Measurements from ENCODE around the gene RPS8. TPM values are rescaled to one million over a fixed set of nuclear protein-coding genes. Genes with fewer than 3 reads are reported as not detected.

The RPS8 gene
- total and polyA plus RNA-seq, 2 of the 8 experiments (the other 6 are each of a cell fraction or from before 2014, with no cell fraction given): 2,261 to 2,407 TPM

GRCh38 chr1:44739307-44740178 is 35.8 kb upstream of the RPS8 start, which contains the start of gene KIF2C (continued):
- no peak for TF ChIP-seq ATF2 (IDR thresholded peaks at IDR 0.05; ENCODE audit: low read length)
- TF ChIP-seq SUZ12 (IDR thresholded peaks at IDR 0.05; ENCODE audit: low read length): no peak
- TF ChIP-seq RAD21 (IDR thresholded peaks at IDR 0.05 in 1 of 2, conservative IDR thresholded peaks at IDR 0.05 in 1 of 2; ENCODE audit: low read depth in 2 of 2, low read length in 2 of 2): no peak
- TF ChIP-seq POLR2AphosphoS5 (IDR thresholded peaks at IDR 0.05; ENCODE audit: low read depth, low read length): peak; percentile 80
- no peak for TF ChIP-seq JUND (IDR thresholded peaks at IDR 0.05; ENCODE audit: low read length)
- no peak for TF ChIP-seq RNF2 (IDR thresholded peaks at IDR 0.05; ENCODE audit: borderline replicate concordance, low read depth, low read length, missing control alignments, poor library complexity, severe bottlenecking)
- no peak for TF ChIP-seq RFX5 (IDR thresholded peaks at IDR 0.05; ENCODE audit: borderline replicate concordance, low read depth, low read length)
- TF ChIP-seq SAP30 (IDR thresholded peaks at IDR 0.05; ENCODE audit: insufficient read depth, insufficient replicate concordance, low read length): peak; percentile 94
- no peak for TF ChIP-seq BACH1 (IDR thresholded peaks at IDR 0.05; ENCODE audit: low read length)
- no peak for TF ChIP-seq TAF7 (optimal IDR thresholded peaks at IDR 0.05; ENCODE audit: borderline replicate concordance, low read depth, low read length)
- no peak for TF ChIP-seq HDAC6 (IDR thresholded peaks at IDR 0.05; ENCODE audit: low read depth, low read length)
- TF ChIP-seq SP2 (IDR thresholded peaks at IDR 0.05; ENCODE audit: low read length): no peak
- no peak for TF ChIP-seq JUN (IDR thresholded peaks at IDR 0.05; ENCODE audit: low read depth, low read length)
- peak; percentile 88 to 96; a peak in 3 of 4 replicates for TF ChIP-seq SIN3A (conservative IDR thresholded peaks at IDR 0.05 in 1 of 2, IDR thresholded peaks at IDR 0.05 in 1 of 2; ENCODE audit: low read depth in 1 of 2, low read length in 2 of 2)
- no peak for TF ChIP-seq MAX (IDR thresholded peaks at IDR 0.05)
- TF ChIP-seq BRCA1 (IDR thresholded peaks at IDR 0.05; ENCODE audit: low read depth, low read length): 0 out of 2 replicates have a peak, but pooled peaks have one; percentile 19
- no peak for TF ChIP-seq TCF12 (IDR thresholded peaks at IDR 0.05; ENCODE audit: low read depth, low read length)
- TF ChIP-seq GABPA (IDR thresholded peaks at IDR 0.05; ENCODE audit: borderline replicate concordance, insufficient read depth, low read length): no peak
- peak; percentile 85 for TF ChIP-seq PHF8 (conservative IDR thresholded peaks at IDR 0.05; ENCODE audit: low read depth, low read length)
- TF ChIP-seq ZNF274 (IDR thresholded peaks at IDR 0.05; ENCODE audit: borderline replicate concordance, extremely low read depth, low read length): no peak
- TF ChIP-seq CEBPB (IDR thresholded peaks at IDR 0.05; ENCODE audit: low read depth, low read length): no peak
